ENCODE data around the gene EXD2. TPM values are rescaled to one million over a fixed set of nuclear protein-coding genes. Genes with fewer than 3 reads are reported as not detected.

Gene EXD2
- total RNA-seq, 1 donor from 2014 or later, result 25.2 TPM

DNA sequence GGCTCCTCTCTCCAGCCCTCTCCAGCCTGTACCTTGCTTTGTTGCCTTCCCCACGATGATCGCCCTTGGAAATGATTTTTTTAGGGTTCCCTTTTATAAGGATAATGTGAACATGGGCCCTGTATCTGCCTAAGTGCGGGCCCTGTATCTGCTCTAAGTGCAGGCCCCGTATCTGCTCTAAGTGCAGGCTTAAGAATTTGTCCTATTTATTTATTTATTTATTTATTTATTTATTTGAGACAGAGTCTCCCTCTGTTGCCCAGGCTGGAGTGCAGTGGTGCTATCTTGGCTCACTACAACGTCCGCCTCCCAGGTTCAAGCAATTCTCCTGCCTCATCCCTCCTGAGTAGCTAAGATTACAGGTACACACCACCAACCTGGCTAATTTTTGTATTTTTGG is 91.2 kb downstream of the EXD2 start:
- H3K4me3 ChIP-seq, result no peak overlapping the region
- DNase-seq (no peak), ATAC-seq (no peak)
- H3K9me3 ChIP-seq, result no peaks in the 10 kb centered on the region
- H3K4me1 ChIP-seq, result peaks cover 2% of the 10 kb centered on the region
- H3K36me3 ChIP-seq, result no peaks in the 10 kb centered on the region
- no peak overlapping the region for H3K27ac ChIP-seq
- TF ChIP-seq, protein P1, sequence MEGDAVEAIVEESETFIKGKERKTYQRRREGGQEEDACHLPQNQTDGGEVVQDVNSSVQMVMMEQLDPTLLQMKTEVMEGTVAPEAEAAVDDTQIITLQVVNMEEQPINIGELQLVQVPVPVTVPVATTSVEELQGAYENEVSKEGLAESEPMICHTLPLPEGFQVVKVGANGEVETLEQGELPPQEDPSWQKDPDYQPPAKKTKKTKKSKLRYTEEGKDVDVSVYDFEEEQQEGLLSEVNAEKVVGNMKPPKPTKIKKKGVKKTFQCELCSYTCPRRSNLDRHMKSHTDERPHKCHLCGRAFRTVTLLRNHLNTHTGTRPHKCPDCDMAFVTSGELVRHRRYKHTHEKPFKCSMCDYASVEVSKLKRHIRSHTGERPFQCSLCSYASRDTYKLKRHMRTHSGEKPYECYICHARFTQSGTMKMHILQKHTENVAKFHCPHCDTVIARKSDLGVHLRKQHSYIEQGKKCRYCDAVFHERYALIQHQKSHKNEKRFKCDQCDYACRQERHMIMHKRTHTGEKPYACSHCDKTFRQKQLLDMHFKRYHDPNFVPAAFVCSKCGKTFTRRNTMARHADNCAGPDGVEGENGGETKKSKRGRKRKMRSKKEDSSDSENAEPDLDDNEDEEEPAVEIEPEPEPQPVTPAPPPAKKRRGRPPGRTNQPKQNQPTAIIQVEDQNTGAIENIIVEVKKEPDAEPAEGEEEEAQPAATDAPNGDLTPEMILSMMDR (IDR thresholded peaks at IDR 0.05), result no peak
- no peaks in the 10 kb centered on the region for H3K27me3 ChIP-seq
- intact Hi-C loops (cut with DNase I), result no loop called here

- Histone ChIP-seq H3K9me3 (no peaks in the 10 kb centered on the region), H3K4me3 (no peak overlapping the region), H3K27ac (no peak overlapping the region), H3K36me3 (no peaks in the 10 kb centered on the region), H3K27me3 (no peaks in the 10 kb centered on the region), H3K4me1 (peaks cover 5% of the 10 kb centered on the region)
- TF ChIP-seq, protein P1 (IDR thresholded peaks at IDR 0.05), result no peak
- DNase-seq (no peak), ATAC-seq (no peak)
- intact Hi-C loops (cut with DNase I), result no loop called here
Measured at GRCh38 chr14:69284170-69284569, 92.9 kb downstream of the EXD2 start.

GRCh38 chr14:69285661-69286255 is 94.5 kb downstream of the EXD2 start:
- Histone ChIP-seq H3K4me3 (no peak overlapping the region), H3K27ac (no peak overlapping the region), H3K36me3 (no peaks in the 10 kb centered on the region), H3K9me3 (no peaks in the 10 kb centered on the region), H3K27me3 (no peaks in the 10 kb centered on the region), H3K4me1 (peaks cover 5% of the 10 kb centered on the region)
- DNase-seq (no peak), ATAC-seq (no peak)
- TF ChIP-seq, protein P1 (IDR thresholded peaks at IDR 0.05), result no peak
- intact Hi-C loops (cut with DNase I), result no loop called here

GRCh38 chr14:69287098-69288010 is 96.1 kb downstream of the EXD2 start:
- Histone ChIP-seq H3K4me1 (peaks cover 5% of the 10 kb centered on the region), H3K4me3 (no peak overlapping the region), H3K27me3 (no peaks in the 10 kb centered on the region), H3K9me3 (no peaks in the 10 kb centered on the region), H3K36me3 (no peaks in the 10 kb centered on the region), H3K27ac (no peak overlapping the region)
- intact Hi-C loops (cut with DNase I), result no loop called here
- no peak for DNase-seq
- ATAC-seq, result no peak
- TF ChIP-seq, protein P1 (IDR thresholded peaks at IDR 0.05), result no peak

DNA sequence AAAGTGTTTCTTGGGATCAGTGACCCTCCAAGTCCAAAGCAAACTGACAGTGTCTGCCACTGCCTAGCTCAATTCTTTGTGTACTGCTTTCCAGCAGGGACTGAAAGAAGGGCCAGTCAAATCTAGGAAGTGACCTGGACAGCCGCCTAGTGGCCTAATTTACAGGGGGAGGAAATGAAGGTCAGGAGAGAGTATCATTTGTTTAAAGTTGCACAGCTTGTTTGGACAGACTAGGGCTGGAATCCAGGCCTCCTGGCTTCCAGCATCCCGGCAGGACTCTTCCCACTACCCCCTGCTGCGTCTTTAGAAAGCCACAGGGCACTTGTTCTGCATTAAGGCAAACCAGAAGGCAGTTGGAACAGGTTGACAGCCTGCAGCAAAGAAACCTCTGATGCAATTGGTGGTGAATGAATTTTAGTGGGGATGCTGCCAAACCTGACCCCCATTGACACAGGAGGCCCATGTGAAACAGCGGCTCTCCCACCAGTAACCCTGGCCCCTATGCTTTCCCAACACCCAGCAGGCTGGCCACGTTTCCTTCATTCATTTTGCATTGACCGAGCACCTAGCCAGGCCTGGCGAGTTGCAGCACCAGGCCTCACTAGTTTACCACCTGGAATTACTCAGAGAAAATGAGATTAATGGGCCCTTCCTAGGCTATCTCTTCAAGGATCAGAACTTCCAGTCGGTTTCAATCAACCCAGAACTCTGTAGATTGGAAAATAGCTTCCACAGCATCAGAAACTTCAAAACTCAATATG is 96.9 kb downstream of the EXD2 start:
- ATAC-seq, result peak; percentile 26
- no peak overlapping the region for H3K4me3 ChIP-seq
- TF ChIP-seq, protein P1 (IDR thresholded peaks at IDR 0.05), result peak; percentile 30
- no peaks in the 10 kb centered on the region for H3K9me3 ChIP-seq
- H3K27ac ChIP-seq, result no peak overlapping the region
- no peaks in the 10 kb centered on the region for H3K36me3 ChIP-seq
- DNase-seq, result no peak
- intact Hi-C loops (cut with DNase I), result no loop called here
- H3K4me1 ChIP-seq, result peaks cover 5% of the 10 kb centered on the region
- H3K27me3 ChIP-seq, result no peaks in the 10 kb centered on the region
